Measurements from ENCODE around the gene AP1S1. TPM values are rescaled to one million over a fixed set of nuclear protein-coding genes. Genes with fewer than 3 reads are reported as not detected.
"Not testable (repeated sequence)": the region's sequence is repeated elsewhere in the genome, so short reads cannot be mapped to it uniquely, and the experiment has no call there.

AP1S1 gene
- total RNA-seq (10 to 100 TPM; 10.7 to 14.3 (median 12.0) TPM), polyA plus RNA-seq (20.9 TPM)
- long read RNA-seq, donor 1, transcript AP1S1-201 (5 exons, 1,303 nt) = major isoform, 7 of 8 reads
- long read RNA-seq, donor 1, partial matches to known transcripts = 0 of 8 reads
- long read RNA-seq, donor 1, other reads (novel, unspliced or antisense) = 1 of 8 reads
- long read RNA-seq, donor 2, partial matches to known transcripts = 1 of 5 reads
- long read RNA-seq, donor 2, other reads (novel, unspliced or antisense) = 1 of 5 reads
- long read RNA-seq, donor 3, transcript AP1S1-201 (5 exons, 1,303 nt) = major isoform, 11 of 11 reads
- long read RNA-seq, donor 3, partial matches to known transcripts = 0 of 11 reads
- long read RNA-seq, donor 3, other reads (novel, unspliced or antisense) = 0 of 11 reads
- long read RNA-seq, donor 4, transcript AP1S1-201 (5 exons, 1,303 nt) = major isoform, 8 of 9 reads
- long read RNA-seq, donor 4, partial matches to known transcripts = 0 of 9 reads
- long read RNA-seq, donor 4, other reads (novel, unspliced or antisense) = 1 of 9 reads

- Histone ChIP-seq H3K27me3 (ENCODE audit: control insufficient read depth, insufficient read depth) (no peaks in the 10 kb centered on the region), H3K9me3 (ENCODE audit: control insufficient read depth, low read length) (no peaks in the 10 kb centered on the region), H3K4me1 (ENCODE audit: control insufficient read depth, insufficient read depth, low read length) (peaks cover 6% of the 10 kb centered on the region), H3K4me3 (ENCODE audit: low read length) (peak within 1 kb of the TSS; percentile 74), H3K27ac (ENCODE audit: low read length) (no peak within 1 kb of the TSS)
- intact Hi-C loops (cut with DNase I) = no loop called here
- 4% methylated on average over 51 of the region's 51 CpGs for WGBS
- ATAC-seq = peak; percentile 97
- peak; percentile 94 to 98 (median 97) for DNase-seq
Measured at GRCh38 chr7:101153969-101154692, at the start of gene AP1S1. Gene AP1S1, plus strand, starts transcription at chr7:101154476. Its CDS starts 39 bp downstream, at chr7:101154515.

GRCh38 chr7:101104799-101105198 is 49.5 kb upstream of the AP1S1 start:
- no peaks in the 10 kb centered on the region for H3K27me3 ChIP-seq (ENCODE audit: control insufficient read depth, insufficient read depth)
- intact Hi-C loops (cut with DNase I) = no loop called here
- DNase-seq (no peak), ATAC-seq (no peak)
- no peak overlapping the region for H3K27ac ChIP-seq (ENCODE audit: low read length)
- peaks cover 6% of the 10 kb centered on the region for H3K4me1 ChIP-seq (ENCODE audit: control insufficient read depth, insufficient read depth, low read length)
- H3K9me3 ChIP-seq (ENCODE audit: control insufficient read depth, low read length) = no peaks in the 10 kb centered on the region
- WGBS = 69% methylated on average over 3 of the region's 3 CpGs
- H3K4me3 ChIP-seq (ENCODE audit: low read length) = no peak overlapping the region

GRCh38 chr7:101105248-101105647 is 49.0 kb upstream of the AP1S1 start:
- intact Hi-C loops (cut with DNase I); DNase-seq; ATAC-seq: not testable (repeated sequence)

GRCh38 chr7:101106386-101106785 is 47.9 kb upstream of the AP1S1 start:
- Histone ChIP-seq H3K27ac (ENCODE audit: low read length) (no peak overlapping the region), H3K4me3 (ENCODE audit: low read length) (no peak overlapping the region), H3K4me1 (ENCODE audit: control insufficient read depth, insufficient read depth, low read length) (peaks cover 3% of the 10 kb centered on the region), H3K27me3 (ENCODE audit: control insufficient read depth, insufficient read depth) (no peaks in the 10 kb centered on the region), H3K9me3 (ENCODE audit: control insufficient read depth, low read length) (no peaks in the 10 kb centered on the region)
- WGBS = 89% methylated on average over 7 of the region's 7 CpGs
- intact Hi-C loops (cut with DNase I) = no loop called here
- no peak for DNase-seq
- ATAC-seq = no peak

More at GRCh38 chr7:101105248-101105647, 49.0 kb upstream of the AP1S1 start:
- H3K4me3 ChIP-seq (ENCODE audit: low read length); H3K9me3 ChIP-seq (ENCODE audit: control insufficient read depth, low read length); H3K4me1 ChIP-seq (ENCODE audit: control insufficient read depth, insufficient read depth, low read length); H3K27me3 ChIP-seq (ENCODE audit: control insufficient read depth, insufficient read depth); H3K27ac ChIP-seq (ENCODE audit: low read length): not testable (repeated sequence)
- WGBS = 80% methylated on average over 5 of the region's 5 CpGs

- 39% methylated on average over 16 of the region's 16 CpGs for WGBS
- intact Hi-C loops (cut with DNase I) = no loop called here
- Histone ChIP-seq H3K27ac (ENCODE audit: low read length) (no peak overlapping the region), H3K27me3 (ENCODE audit: control insufficient read depth, insufficient read depth) (no peaks in the 10 kb centered on the region), H3K4me3 (ENCODE audit: low read length) (no peak overlapping the region), H3K9me3 (ENCODE audit: control insufficient read depth, low read length) (no peaks in the 10 kb centered on the region), H3K4me1 (ENCODE audit: control insufficient read depth, insufficient read depth, low read length) (peaks cover 9% of the 10 kb centered on the region)
- DNase-seq (peak; percentile 64 to 80 (median 78)), ATAC-seq (peak; percentile 42 to 75)
Measured at GRCh38 chr7:101108330-101108857, 45.9 kb upstream of the AP1S1 start.

- 70% methylated on average over 7 of the region's 7 CpGs for WGBS
Measured at GRCh38 chr7:101108961-101109360, 45.3 kb upstream of the AP1S1 start.

GRCh38 chr7:101109368-101109767 is 44.9 kb upstream of the AP1S1 start:
- no peak overlapping the region for H3K27ac ChIP-seq (ENCODE audit: low read length)
- no peak for ATAC-seq
- intact Hi-C loops (cut with DNase I) = no loop called here
- peak in 1 of 3 donors; percentile 1 for DNase-seq
- H3K27me3 ChIP-seq (ENCODE audit: control insufficient read depth, insufficient read depth) = no peaks in the 10 kb centered on the region
- H3K4me3 ChIP-seq (ENCODE audit: low read length) = no peak overlapping the region
- H3K4me1 ChIP-seq (ENCODE audit: control insufficient read depth, insufficient read depth, low read length) = peaks cover 9% of the 10 kb centered on the region
- H3K9me3 ChIP-seq (ENCODE audit: control insufficient read depth, low read length) = no peaks in the 10 kb centered on the region
- WGBS = 85% methylated on average over 6 of the region's 6 CpGs

More at GRCh38 chr7:101108961-101109360, 45.3 kb upstream of the AP1S1 start:
- Histone ChIP-seq H3K27ac (ENCODE audit: low read length) (no peak overlapping the region), H3K9me3 (ENCODE audit: control insufficient read depth, low read length) (no peaks in the 10 kb centered on the region), H3K27me3 (ENCODE audit: control insufficient read depth, insufficient read depth) (no peaks in the 10 kb centered on the region), H3K4me1 (ENCODE audit: control insufficient read depth, insufficient read depth, low read length) (peaks cover 9% of the 10 kb centered on the region), H3K4me3 (ENCODE audit: low read length) (no peak overlapping the region)
- ATAC-seq (no peak), DNase-seq (no peak)
- intact Hi-C loops (cut with DNase I) = no loop called here

GRCh38 chr7:101111261-101111660 is 43.0 kb upstream of the AP1S1 start:
- peak overlapping the region; percentile 83 for H3K27ac ChIP-seq (ENCODE audit: low read length)
- WGBS = 89% methylated on average over 5 of the region's 5 CpGs
- H3K4me3 ChIP-seq (ENCODE audit: low read length) = no peak overlapping the region
- no peaks in the 10 kb centered on the region for H3K9me3 ChIP-seq (ENCODE audit: control insufficient read depth, low read length)
- peak in 1 of 3 donors; percentile 5 for DNase-seq
- no peaks in the 10 kb centered on the region for H3K27me3 ChIP-seq (ENCODE audit: control insufficient read depth, insufficient read depth)
- intact Hi-C loops (cut with DNase I) = no loop called here
- peaks cover 9% of the 10 kb centered on the region for H3K4me1 ChIP-seq (ENCODE audit: control insufficient read depth, insufficient read depth, low read length)
- ATAC-seq = no peak

GRCh38 chr7:101112233-101112632 is 42.0 kb upstream of the AP1S1 start:
- Histone ChIP-seq H3K4me1 (ENCODE audit: control insufficient read depth, insufficient read depth, low read length) (peaks cover 9% of the 10 kb centered on the region), H3K4me3 (ENCODE audit: low read length) (no peak overlapping the region), H3K27me3 (ENCODE audit: control insufficient read depth, insufficient read depth) (no peaks in the 10 kb centered on the region), H3K9me3 (ENCODE audit: control insufficient read depth, low read length) (no peaks in the 10 kb centered on the region), H3K27ac (ENCODE audit: low read length) (peak overlapping the region; percentile 83)
- peak; percentile 83 to 88 for ATAC-seq
- DNase-seq = peak; percentile 77 to 92 (median 82)
- WGBS = 34% methylated on average over 11 of the region's 11 CpGs
- intact Hi-C loops (cut with DNase I) = no loop called here

- H3K27me3 ChIP-seq (ENCODE audit: control insufficient read depth, insufficient read depth); H3K4me3 ChIP-seq (ENCODE audit: low read length); H3K27ac ChIP-seq (ENCODE audit: low read length); ATAC-seq; H3K4me1 ChIP-seq (ENCODE audit: control insufficient read depth, insufficient read depth, low read length); intact Hi-C loops (cut with DNase I); DNase-seq; H3K9me3 ChIP-seq (ENCODE audit: control insufficient read depth, low read length): not testable (repeated sequence)
- WGBS = 99% methylated on average over 7 of the region's 7 CpGs
Measured at GRCh38 chr7:101113140-101113539, 41.1 kb upstream of the AP1S1 start.

GRCh38 chr7:101113836-101114235 is 40.4 kb upstream of the AP1S1 start:
- intact Hi-C loops (cut with DNase I) = no loop called here
- no peaks in the 10 kb centered on the region for H3K27me3 ChIP-seq (ENCODE audit: control insufficient read depth, insufficient read depth)
- H3K4me1 ChIP-seq (ENCODE audit: control insufficient read depth, insufficient read depth, low read length) = peaks cover 9% of the 10 kb centered on the region
- WGBS = 90% methylated on average over 11 of the region's 11 CpGs
- H3K9me3 ChIP-seq (ENCODE audit: control insufficient read depth, low read length) = no peaks in the 10 kb centered on the region
- H3K4me3 ChIP-seq (ENCODE audit: low read length) = no peak overlapping the region
- H3K27ac ChIP-seq (ENCODE audit: low read length) = no peak overlapping the region
- no peak for DNase-seq
- ATAC-seq = no peak
